HepG2 (cell line): Measurements from ENCODE around the gene CCDC57. TPM values are rescaled to one million over a fixed set of nuclear protein-coding genes. Genes with fewer than 3 reads are reported as not detected.

Experiments
- ARID5B ChIP-seq: IDR thresholded peaks from 2 replicates; pipeline ENCODE4 v1.4.0; 2020; ENCODE audit warnings: mild to moderate bottlenecking, missing genetic modification reagents
- ATRX ChIP-seq: sonication (generic); formaldehyde crosslinking; IDR thresholded peaks from 2 replicates; pipeline ENCODE4 v1.4.0; 2020; ENCODE audit warnings: missing genetic modification reagents, borderline replicate concordance
- ETV6 ChIP-seq: sonication (generic); formaldehyde crosslinking; conservative IDR thresholded peaks from 2 replicates; pipeline ENCODE4 v1.4.0; 2020; ENCODE audit warnings: missing genetic modification reagents
- FOXM1 ChIP-seq: sonication (generic); formaldehyde crosslinking; IDR thresholded peaks from 2 replicates; pipeline ENCODE4 v1.5.0; 2020; ENCODE audit warnings: missing genetic modification reagents
- MTA3 ChIP-seq: sonication (generic); formaldehyde crosslinking; IDR thresholded peaks from 2 replicates; pipeline ENCODE4 v1.4.0; 2020; ENCODE audit warnings: missing genetic modification reagents
- MXD4 ChIP-seq: IDR thresholded peaks from 2 replicates; pipeline ENCODE4 v1.6.1; 2016; ENCODE audit warnings: mild to moderate bottlenecking, missing biosample characterization, missing genetic modification reagents
- MXI1 ChIP-seq: IDR thresholded peaks from 3 replicates; pipeline ENCODE4 v1.6.1; 2012; ENCODE audit warnings: low read depth, low read length, inconsistent platforms, borderline replicate concordance
- NAIF1 ChIP-seq: sonication (generic); formaldehyde crosslinking; IDR thresholded peaks from 2 replicates; pipeline ENCODE4 v1.5.0; 2020; ENCODE audit warnings: mild to moderate bottlenecking, missing genetic modification reagents, borderline replicate concordance
- PITX1 ChIP-seq: sonication (generic); formaldehyde crosslinking; IDR thresholded peaks from 2 replicates; pipeline ENCODE4 v1.5.1; 2020; ENCODE audit warnings: mild to moderate bottlenecking, missing genetic modification reagents
- ZBED4 ChIP-seq: sonication (generic); formaldehyde crosslinking; IDR thresholded peaks from 2 replicates; pipeline ENCODE4 v1.4.0; 2020; ENCODE audit warnings: missing genetic modification reagents, borderline replicate concordance
- ZHX2 ChIP-seq, 2 experiments: sonication (generic) in 1 of 2; formaldehyde crosslinking in 1 of 2; IDR thresholded peaks; 2 replicates each; pipeline versions ENCODE4 v1.6.1 to v1.9.0; 2014 to 2022; ENCODE audit warnings: antibody characterized with exemption in 1 of 2, borderline replicate concordance in 1 of 2, inconsistent platforms in 1 of 2, low read depth in 1 of 2, missing genetic modification reagents in 1 of 2
- ZNF260 ChIP-seq: sonication (generic); formaldehyde crosslinking; IDR thresholded peaks from 2 replicates; pipeline ENCODE4 v1.4.0; 2020; ENCODE audit warnings: missing genetic modification reagents, low read depth, mild to moderate bottlenecking, borderline replicate concordance
- ZNF292 ChIP-seq: sonication (generic); formaldehyde crosslinking; IDR thresholded peaks from 2 replicates; pipeline ENCODE4 v1.8.1; 2022; ENCODE audit warnings: mild to moderate bottlenecking, low read depth, missing genetic modification reagents, borderline replicate concordance
- ZNF737 ChIP-seq: sonication (generic); formaldehyde crosslinking; IDR thresholded peaks from 2 replicates; pipeline ENCODE4 v1.5.0; 2020; ENCODE audit warnings: missing genetic modification reagents, mild to moderate bottlenecking, borderline replicate concordance
- ZNF816 ChIP-seq: sonication (generic); formaldehyde crosslinking; IDR thresholded peaks from 2 replicates; pipeline ENCODE4 v1.8.0; 2022; ENCODE audit warnings: missing genetic modification reagents, mild to moderate bottlenecking, borderline replicate concordance
- polyA plus RNA-seq, 8 experiments: library from polyadenylated mRNA; depleted of rRNA in 3 of 8; stranded (reverse) in 7 of 8; unstranded in 1 of 8; fragments of >200 nt; fragmentation: Illumina TruSeq in 4 of 8; extraction: Trizol in 4 of 8; gene quantifications; 2 replicates each; pipeline versions ENCODE4 v1.2.1 to v1.2.3, GENCODE V29; 2011 to 2016; ENCODE audit warnings: low read depth in 4 of 8, missing spikeins in 1 of 8, mixed read lengths in 1 of 8; ENCODE audit not compliant: insufficient read depth in 1 of 8
- total RNA-seq, 5 experiments: library from RNA; depleted of rRNA; stranded (reverse); fragments of >200 nt; fragmentation: Illumina TruSeq; extraction: Trizol; gene quantifications; 2 replicates each; pipeline ENCODE4 v1.2.3, GENCODE V29; 2016; ENCODE audit warnings: low read depth in 1 of 5

The CCDC57 gene
- total and polyA plus RNA-seq, 2 of the 13 experiments (the other 11 are each of a cell fraction or from before 2014, with no cell fraction given), result 59.3 to 59.9 TPM

GRCh38 chr17:82153745-82154375 is 58.8 kb downstream of the CCDC57 start (continued):
- no peak for TF ChIP-seq ZHX2 (IDR thresholded peaks at IDR 0.05; ENCODE audit: low read depth)
- TF ChIP-seq ZHX2 (CRISPR knock-in tag; IDR thresholded peaks at IDR 0.05; ENCODE audit: borderline replicate concordance), result no peak
- no peak for TF ChIP-seq MXD4 (CRISPR knock-in tag)
- TF ChIP-seq MXI1, result peak; percentile 13; the same call in 1 of the 3 replicates
- no peak for TF ChIP-seq ZNF292 (CRISPR knock-in tag)
- TF ChIP-seq ATRX (CRISPR knock-in tag), result no peak
- TF ChIP-seq ZNF816, result 0 out of 2 replicates have a peak, but pooled peaks have one; percentile 37
- TF ChIP-seq FOXM1 (CRISPR knock-in tag), result no peak
- TF ChIP-seq ETV6 (CRISPR knock-in tag), result no peak; the same call in 1 of the 2 replicates
- no peak for TF ChIP-seq PITX1 (CRISPR knock-in tag)
- TF ChIP-seq MTA3, result no peak
- no peak for TF ChIP-seq NAIF1 (CRISPR knock-in tag)
- TF ChIP-seq ZNF260 (CRISPR knock-in tag), result no peak
- peak; percentile 87; the same call in 1 of the 2 replicates for TF ChIP-seq ZBED4 (CRISPR knock-in tag)
- no peak for TF ChIP-seq ZNF737 (CRISPR knock-in tag)
- peak; percentile 51 for TF ChIP-seq ARID5B (CRISPR knock-in tag)
